ENCODE data around the gene MTO1. TPM values are rescaled to one million over a fixed set of nuclear protein-coding genes. Genes with fewer than 3 reads are reported as not detected.
"Not testable (repeated sequence)": the region's sequence is repeated elsewhere in the genome, so short reads cannot be mapped to it uniquely, and the experiment has no call there.

Gene MTO1
- total RNA-seq, 2 donors from 2014 or later, result 17.2 to 19.6 TPM

- DNase-seq (ENCODE audit: low spot score), result no peak
- Histone ChIP-seq H3K4me1 (replicated peaks) (no peaks in the 10 kb centered on the region), H3K36me3 (peaks cover 4 to 5% of the 10 kb centered on the region in 2 donors), H3K27me3 (replicated peaks; ENCODE audit: insufficient read depth) (no peaks in the 10 kb centered on the region), H3K27ac (no peak overlapping the region), H3K4me3 (no peak overlapping the region), H3K9me3 (no peaks in the 10 kb centered on the region)
- 96% methylated on average over 3 of the region's 3 CpGs for WGBS
- TF ChIP-seq POLR2A (IDR thresholded peaks at IDR 0.05) (no peak), CTCF (IDR thresholded peaks at IDR 0.05) (no peak), POLR2AphosphoS5 (IDR thresholded peaks at IDR 0.05) (no peak)
- intact Hi-C loops (cut with DNase I), result no loop called here
Observed at GRCh38 chr6:73497915-73498314, 36.4 kb downstream of the MTO1 start.

DNA sequence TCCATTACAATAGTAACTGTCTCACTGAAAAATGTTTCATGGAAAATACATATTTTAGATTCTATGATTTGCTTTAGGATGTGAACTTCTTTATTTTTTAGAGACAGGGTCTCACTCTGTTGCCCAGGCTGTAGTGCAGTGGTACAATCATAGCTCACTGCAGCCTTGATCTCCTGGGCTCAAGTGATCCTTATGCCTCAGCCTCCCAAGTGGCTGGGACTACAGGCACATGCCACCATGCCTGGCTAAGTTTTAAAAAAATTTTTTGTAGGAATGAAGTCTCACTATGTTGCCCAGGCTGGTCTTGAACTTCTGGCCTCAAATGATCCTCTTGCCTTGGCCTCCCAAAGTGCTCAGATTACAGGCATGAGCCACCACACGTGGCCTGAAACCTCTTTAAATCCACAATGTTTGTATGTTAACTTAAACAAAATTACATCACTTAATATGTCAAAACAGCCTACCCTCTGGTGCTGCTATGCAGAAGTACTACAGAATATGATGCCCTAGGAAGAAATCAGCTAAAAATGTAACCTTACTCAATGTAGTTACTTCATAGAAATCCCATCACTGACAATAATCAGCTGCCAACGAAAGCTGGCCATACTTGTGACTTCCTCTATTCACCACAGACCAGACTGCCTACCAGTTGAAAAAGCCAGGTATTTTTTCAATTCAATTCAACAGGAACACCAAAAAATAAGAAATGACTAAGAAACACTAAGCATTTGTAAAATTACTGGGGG, 41.7 kb downstream of the MTO1 start:
- 54% methylated on average over 2 of the region's 2 CpGs for WGBS
- TF ChIP-seq POLR2A (IDR thresholded peaks at IDR 0.05) (no peak), CTCF (IDR thresholded peaks at IDR 0.05) (no peak), POLR2AphosphoS5 (IDR thresholded peaks at IDR 0.05) (no peak)
- H3K9me3 ChIP-seq, result no peaks in the 10 kb centered on the region
- no peak overlapping the region for H3K4me3 ChIP-seq
- intact Hi-C loops (cut with DNase I), result no loop called here
- no peak for DNase-seq (ENCODE audit: low spot score)
- H3K4me1 ChIP-seq (replicated peaks), result no peaks in the 10 kb centered on the region
- H3K27ac ChIP-seq, result no peak overlapping the region
- peaks cover 0 to 5% of the 10 kb centered on the region in 2 donors for H3K36me3 ChIP-seq
- no peaks in the 10 kb centered on the region for H3K27me3 ChIP-seq (replicated peaks; ENCODE audit: insufficient read depth)

DNA sequence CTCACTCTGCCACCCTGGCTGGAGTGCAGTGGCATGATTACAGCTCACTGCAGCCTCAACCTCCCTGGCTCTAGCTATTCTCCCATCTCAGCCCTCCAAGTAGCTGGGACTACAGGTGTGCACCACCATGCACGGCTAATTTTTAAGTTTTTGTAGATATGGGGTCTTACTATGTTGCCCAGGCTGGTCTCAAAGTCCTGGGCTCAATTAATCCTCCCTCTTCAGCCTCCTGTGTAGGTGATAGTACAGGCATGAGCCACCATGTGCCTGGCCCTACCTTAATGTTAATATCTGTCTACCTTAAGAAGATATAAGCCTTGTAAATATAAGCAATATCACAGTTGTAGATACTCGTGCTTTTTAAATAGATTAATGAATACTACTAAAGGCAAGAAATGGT, 42.6 kb downstream of the MTO1 start:
- H3K4me3 ChIP-seq, result no peak overlapping the region
- H3K4me1 ChIP-seq (replicated peaks), result no peaks in the 10 kb centered on the region
- no peak for DNase-seq (ENCODE audit: low spot score)
- H3K36me3 ChIP-seq, result no peaks in the 10 kb centered on the region
- TF ChIP-seq POLR2A (IDR thresholded peaks at IDR 0.05), result no peak
- TF ChIP-seq CTCF (IDR thresholded peaks at IDR 0.05), result no peak
- no peak for TF ChIP-seq POLR2AphosphoS5 (IDR thresholded peaks at IDR 0.05)
- H3K27me3 ChIP-seq (replicated peaks; ENCODE audit: insufficient read depth), result no peaks in the 10 kb centered on the region
- intact Hi-C loops (cut with DNase I), result no loop called here
- no peak overlapping the region for H3K27ac ChIP-seq
- 91% methylated on average over 2 of the region's 2 CpGs for WGBS
- H3K9me3 ChIP-seq, result no peaks in the 10 kb centered on the region

DNA sequence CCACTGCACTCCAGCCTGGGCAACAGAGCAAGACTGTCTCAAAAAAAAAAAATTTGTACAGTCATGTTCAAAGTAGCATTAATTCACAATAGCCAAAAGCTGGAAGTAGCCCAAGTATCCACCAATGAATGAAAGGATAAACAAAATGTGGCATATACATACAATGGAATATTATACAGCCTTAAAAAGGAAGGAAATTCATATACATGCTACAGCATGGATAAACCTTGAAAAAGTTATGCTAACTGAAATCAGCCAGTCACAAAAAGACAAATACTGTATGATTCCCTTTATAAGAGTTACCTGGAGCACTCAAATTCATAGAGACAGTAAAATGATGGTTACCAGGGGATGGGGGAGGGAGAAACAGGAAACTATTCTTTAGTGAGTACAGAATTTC, 43.6 kb downstream of the MTO1 start:
- intact Hi-C loops (cut with DNase I), result no loop called here
- DNase-seq (ENCODE audit: low spot score), result no peak
- H3K36me3 ChIP-seq, result no peaks in the 10 kb centered on the region
- H3K27me3 ChIP-seq (replicated peaks; ENCODE audit: insufficient read depth), result no peaks in the 10 kb centered on the region
- no peaks in the 10 kb centered on the region for H3K9me3 ChIP-seq
- H3K27ac ChIP-seq, result no peak overlapping the region
- H3K4me3 ChIP-seq, result no peak overlapping the region
- TF ChIP-seq CTCF (IDR thresholded peaks at IDR 0.05) (no peak), POLR2A (IDR thresholded peaks at IDR 0.05) (no peak), POLR2AphosphoS5 (IDR thresholded peaks at IDR 0.05) (no peak)
- H3K4me1 ChIP-seq (replicated peaks), result no peaks in the 10 kb centered on the region

GRCh38 chr6:73505705-73506104, 44.2 kb downstream of the MTO1 start:
- whole genome bisulfite sequencing, result 95% methylated on average over 8 of the region's 8 CpGs
- intact Hi-C loops (cut with DNase I); H3K4me3 ChIP-seq; DNase-seq (ENCODE audit: low spot score); H3K27me3 ChIP-seq (replicated peaks; ENCODE audit: insufficient read depth); H3K27ac ChIP-seq; H3K9me3 ChIP-seq; H3K36me3 ChIP-seq; H3K4me1 ChIP-seq (replicated peaks): not testable (repeated sequence)
